HL-60 (cell line): ENCODE data around the gene TBC1D9.

Source experiments
- DNase-seq, 2 experiments: peaks; one replicate each; pipeline ENCODE4 v3.0.0-alpha.2; 2010 to 2020; ENCODE audit warnings: low read depth in 1 of 2, low spot score in 1 of 2
- H3K27ac ChIP-seq: fragments of 250-450 bp; sonication (Bioruptor Pico); replicated peaks from 2 replicates; pipeline ENCODE4 v1.5.1; 2020; ENCODE audit warnings: mild to moderate bottlenecking, moderate library complexity
- H3K27me3 ChIP-seq: fragments of 250-450 bp; sonication (Bioruptor Pico); 2 replicates; pipeline ENCODE4 v1.5.1; 2021; ENCODE audit warnings: mild to moderate bottlenecking, moderate library complexity; ENCODE audit not compliant: insufficient read depth, poor library complexity, severe bottlenecking
- H3K4me3 ChIP-seq: replicated peaks from 2 replicates; pipeline ENCODE4 v1.5.1; 2011; ENCODE audit warnings: mild to moderate bottlenecking, control low read depth, low read length; ENCODE audit not compliant: insufficient read depth
- CTCF ChIP-seq: IDR thresholded peaks from one replicate; pipeline ENCODE4 v1.5.1; 2011; ENCODE audit warnings: low read length, control low read depth, inconsistent platforms; ENCODE audit not compliant: insufficient read depth
- GABPA ChIP-seq: IDR thresholded peaks from 2 replicates; pipeline ENCODE4 v1.6.1; 2012; ENCODE audit warnings: low read depth
- POLR2AphosphoS5 ChIP-seq: IDR thresholded peaks from 2 replicates; pipeline ENCODE4 v1.6.1; 2012; ENCODE audit warnings: low read depth
- REST ChIP-seq: IDR thresholded peaks from 2 replicates; pipeline ENCODE4 v1.6.1; 2012; ENCODE audit warnings: low read depth; ENCODE audit not compliant: insufficient replicate concordance
- SPI1 ChIP-seq: IDR thresholded peaks from 2 replicates; pipeline ENCODE4 v1.6.1; 2012; ENCODE audit warnings: low read depth, mild to moderate bottlenecking, borderline replicate concordance

TBC1D9 gene

GRCh38 chr4:140691369-140691768 lies 64.8 kb downstream of the TBC1D9 start:
- no peak for DNase-seq

GRCh38 chr4:140690093-140690492 lies 66.1 kb downstream of the TBC1D9 start:
- Histone ChIP-seq H3K27me3 (no peaks in the 10 kb centered on the region), H3K4me3 (no peak overlapping the region), H3K27ac (no peak overlapping the region)
- TF ChIP-seq CTCF (no peak), POLR2AphosphoS5 (no peak), SPI1 (no peak), REST (no peak), GABPA (no peak)
- DNase-seq = no peak

More at GRCh38 chr4:140691369-140691768, 64.8 kb downstream of the TBC1D9 start:
- Histone ChIP-seq H3K4me3 (no peak overlapping the region), H3K27me3 (no peaks in the 10 kb centered on the region), H3K27ac (no peak overlapping the region)
- no peak for TF ChIP-seq CTCF
- TF ChIP-seq GABPA = no peak
- TF ChIP-seq SPI1 = no peak
- TF ChIP-seq POLR2AphosphoS5 = no peak
- TF ChIP-seq REST = no peak

GRCh38 chr4:140689623-140690022 lies 66.6 kb downstream of the TBC1D9 start:
- Histone ChIP-seq H3K27me3 (no peaks in the 10 kb centered on the region), H3K4me3 (no peak overlapping the region), H3K27ac (no peak overlapping the region)
- DNase-seq = no peak
- TF ChIP-seq REST (no peak), GABPA (no peak), SPI1 (no peak)
